Gastroesophageal sphincter (tissue), 4 donors: Measurements from ENCODE around the gene PPP1R16B. TPM values are rescaled to one million over a fixed set of nuclear protein-coding genes. Genes with fewer than 3 reads are reported as not detected.

Source experiments
- ATAC-seq: fragments of 150-250 bp; one replicate; pipeline ENCODE4 v1.9.1; 2016; ENCODE audit warnings: mild to moderate bottlenecking, moderate library complexity
- H3K27ac ChIP-seq, 4 donors: fragments of 200-600 bp; sonication (generic) in 3 of 4; 1 replicate in 3 of 4; 2 replicates in 1 of 4; pipeline ENCODE4 v1.5.1; 2016 to 2019
- H3K27me3 ChIP-seq: fragments of 200-600 bp; sonication (generic); one replicate; pipeline ENCODE4 v1.5.1; 2019
- H3K36me3 ChIP-seq, 2 donors: fragments of 200-600 bp; sonication (generic); one replicate each; pipeline ENCODE4 v1.5.1; 2019; ENCODE audit warnings: control low read depth in 1 of 2
- H3K4me1 ChIP-seq, 3 donors: fragments of 200-600 bp; sonication (generic); 1 replicate in 2 of 3; 2 replicates in 1 of 3; pipeline ENCODE4 v1.5.1; 2016 to 2019; ENCODE audit warnings: control low read depth in 2 of 3
- H3K4me3 ChIP-seq, 2 donors: fragments of 200-600 bp; sonication (generic); one replicate each; pipeline ENCODE4 v1.5.1; 2019; ENCODE audit warnings: mild to moderate bottlenecking in 1 of 2, moderate library complexity in 1 of 2
- H3K9me3 ChIP-seq, 3 donors: fragments of 200-600 bp; sonication (generic); one replicate each; pipeline ENCODE4 v1.5.1; 2017 to 2019; ENCODE audit warnings: control low read depth in 2 of 3
- CTCF ChIP-seq, 4 experiments: fragments of 200-600 bp in 2 of 4; fragments of 450-650 bp in 2 of 4; sonication (generic) in 1 of 4; IDR thresholded peaks; one replicate each; pipeline ENCODE4 v1.5.1; 2017 to 2019; ENCODE audit warnings: antibody characterized with exemption in 4 of 4, mild to moderate bottlenecking in 2 of 4, moderate library complexity in 2 of 4
- EP300 ChIP-seq: sonication (generic); formaldehyde crosslinking; IDR thresholded peaks from one replicate; pipeline ENCODE4 v1.6.1; 2017; ENCODE audit warnings: antibody characterized with exemption, mild to moderate bottlenecking
- POLR2A ChIP-seq, 2 donors: fragments of 450-650 bp; IDR thresholded peaks; one replicate each; pipeline ENCODE4 v1.6.1; 2017; ENCODE audit warnings: antibody characterized with exemption in 2 of 2, mild to moderate bottlenecking in 2 of 2, moderate library complexity in 1 of 2
- POLR2AphosphoS5 ChIP-seq: sonication (generic); formaldehyde crosslinking; IDR thresholded peaks from one replicate; pipeline ENCODE4 v1.6.1; 2017; ENCODE audit warnings: antibody characterized with exemption
- WGBS, 2 donors: methylation state at CpG; one replicate each; pipeline ENCODE4 v1.1.5; 2018; ENCODE audit warnings: low coverage in 1 of 2; 5-methylcytosine and 5-hydroxymethylcytosine counted together
- total RNA-seq, 4 donors: library from RNA; depleted of rRNA; stranded (reverse); fragments of >200 nt; gene quantifications; one replicate each; pipeline ENCODE4 v1.1.0, GENCODE V29; 2016

Gene PPP1R16B
- 1 to 10 TPM; 4.1 to 10.0 (median 5.5) TPM for total RNA-seq

GRCh38 chr20:38805502-38805957 lies at the start of gene PPP1R16B:
PPP1R16B (plus strand) TSS chr20:38805697; CDS start chr20:38835926, 30,229 bp downstream.
- ATAC-seq, result peak; percentile 62
- H3K4me1 ChIP-seq, result peaks cover 5 to 25% (median 16%) of the 10 kb centered on the region in 3 donors
- H3K27ac ChIP-seq, result peak within 1 kb of the TSS in 3 of 4 donors; percentile 53 to 77 (median 61)
- no peaks in the 10 kb centered on the region for H3K36me3 ChIP-seq
- WGBS, 2 donors, result 20% methylated on average over 1 of the region's 40 CpGs; no CpG with 5 or more reads in 1 of the 2 donors
- H3K9me3 ChIP-seq, result no peaks in the 10 kb centered on the region
- H3K27me3 ChIP-seq, result peaks cover 48% of the 10 kb centered on the region
- TF ChIP-seq POLR2A (IDR thresholded peaks at IDR 0.05) (peak in 1 of 2 donors; percentile 18), POLR2AphosphoS5 (no peak)
- H3K4me3 ChIP-seq, result peak within 1 kb of the TSS; percentile 39 to 61

- H3K4me3 ChIP-seq, result no peak overlapping the region
- H3K27me3 ChIP-seq, result no peaks in the 10 kb centered on the region
- peaks cover 0 to 98% of the 10 kb centered on the region in 2 donors for H3K36me3 ChIP-seq
- H3K27ac ChIP-seq, result no peak overlapping the region
- WGBS, 2 donors, result 66 to 72% methylated on average over 5 to 6 of the region's 7 CpGs
- no peaks in the 10 kb centered on the region for H3K4me1 ChIP-seq
- TF ChIP-seq POLR2AphosphoS5 (no peak), CTCF (IDR thresholded peaks at IDR 0.05) (no peak), EP300 (no peak), POLR2A (IDR thresholded peaks at IDR 0.05) (no peak)
- H3K9me3 ChIP-seq, result no peaks in the 10 kb centered on the region
- no peak for ATAC-seq
Observed at GRCh38 chr20:38757145-38757775, 48.2 kb upstream of the PPP1R16B start.

GRCh38 chr20:38759106-38759505 lies 46.4 kb upstream of the PPP1R16B start:
- 87 to 100% methylated on average over 3 to 5 of the region's 7 CpGs for WGBS, 2 donors
- ATAC-seq, result no peak
- no peak overlapping the region for H3K27ac ChIP-seq

GRCh38 chr20:38760978-38761377 lies 44.5 kb upstream of the PPP1R16B start:
- no peak overlapping the region for H3K4me3 ChIP-seq
- H3K27ac ChIP-seq, result no peak overlapping the region
- H3K4me1 ChIP-seq, result peaks cover 0 to 17% (median 0%) of the 10 kb centered on the region in 3 donors
- no peaks in the 10 kb centered on the region for H3K9me3 ChIP-seq
- TF ChIP-seq CTCF (IDR thresholded peaks at IDR 0.05) (no peak), EP300 (no peak), POLR2AphosphoS5 (no peak), POLR2A (IDR thresholded peaks at IDR 0.05) (no peak)
- ATAC-seq, result no peak
- peaks cover 0 to 100% of the 10 kb centered on the region in 2 donors for H3K36me3 ChIP-seq
- H3K27me3 ChIP-seq, result no peaks in the 10 kb centered on the region
- 94% methylated on average over 4 of the region's 4 CpGs; no CpG with 5 or more reads in 1 of the 2 donors for WGBS, 2 donors

More at GRCh38 chr20:38759106-38759505, 46.4 kb upstream of the PPP1R16B start:
- Histone ChIP-seq H3K36me3 (peaks cover 0 to 100% of the 10 kb centered on the region in 2 donors), H3K9me3 (no peaks in the 10 kb centered on the region), H3K4me3 (no peak overlapping the region), H3K27me3 (no peaks in the 10 kb centered on the region), H3K4me1 (peaks cover 0 to under 1% (median 0%) of the 10 kb centered on the region in 3 donors)
- TF ChIP-seq POLR2A (IDR thresholded peaks at IDR 0.05), result no peak
- no peak for TF ChIP-seq CTCF (IDR thresholded peaks at IDR 0.05)
- no peak for TF ChIP-seq POLR2AphosphoS5
- no peak for TF ChIP-seq EP300

GRCh38 chr20:38762174-38762573 lies 43.3 kb upstream of the PPP1R16B start:
- Histone ChIP-seq H3K36me3 (peaks cover 0 to 99% of the 10 kb centered on the region in 2 donors), H3K27ac (no peak overlapping the region), H3K27me3 (no peaks in the 10 kb centered on the region), H3K4me1 (peaks cover 0 to 21% (median 0%) of the 10 kb centered on the region in 3 donors), H3K4me3 (no peak overlapping the region), H3K9me3 (no peaks in the 10 kb centered on the region)
- ATAC-seq, result no peak
- TF ChIP-seq EP300, result no peak
- no peak for TF ChIP-seq POLR2A (IDR thresholded peaks at IDR 0.05)
- TF ChIP-seq CTCF (IDR thresholded peaks at IDR 0.05), result no peak
- TF ChIP-seq POLR2AphosphoS5, result no peak
